Inflammatory macrophage (primary cell): Measurements from ENCODE around the gene NFRKB.

Experiments used
- DNase-seq, 2 donors: peaks; one replicate each; pipeline ENCODE4 v3.0.0-alpha.2; 2020 to 2022
- total RNA-seq, 18 experiments: gene quantifications; one replicate each; lab custom pipeline; 2026; ENCODE audit warnings: mixed read lengths in 6 of 18, inconsistent platforms in 2 of 18; lab: John Stamatoyannopoulos, UW

NFRKB gene
- total RNA-seq = 12.4 to 58.7 (median 39.7) reads per million in 18 experiments

GRCh38 chr11:129895126-129896041 is at the start of gene NFRKB:
Gene NFRKB (minus strand): TSS chr11:129895578. CDS start chr11:129892849, 2,729 bp downstream.
- peak; percentile 75 to 81 for DNase-seq

DNA sequence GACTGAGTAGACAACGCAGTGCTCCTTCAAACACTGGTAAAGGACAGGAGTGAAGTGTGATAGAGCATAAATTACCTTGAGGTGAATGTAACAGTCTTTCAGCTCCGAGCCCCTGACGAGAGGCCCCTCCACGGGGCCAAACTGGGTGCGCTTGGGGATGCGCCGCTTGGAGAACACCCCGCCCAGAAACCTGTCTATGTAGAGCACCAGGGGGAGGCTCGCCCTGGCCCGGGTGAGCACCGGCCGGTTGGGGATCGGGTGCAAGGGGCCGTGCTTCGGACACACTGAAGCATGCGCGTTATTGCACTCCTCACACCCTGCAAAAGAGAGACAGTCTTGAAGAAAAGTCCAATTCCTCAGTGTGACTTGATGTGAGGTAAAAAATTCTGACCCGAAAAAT is 49.3 kb upstream of the NFRKB start:
- no peak for DNase-seq

DNA sequence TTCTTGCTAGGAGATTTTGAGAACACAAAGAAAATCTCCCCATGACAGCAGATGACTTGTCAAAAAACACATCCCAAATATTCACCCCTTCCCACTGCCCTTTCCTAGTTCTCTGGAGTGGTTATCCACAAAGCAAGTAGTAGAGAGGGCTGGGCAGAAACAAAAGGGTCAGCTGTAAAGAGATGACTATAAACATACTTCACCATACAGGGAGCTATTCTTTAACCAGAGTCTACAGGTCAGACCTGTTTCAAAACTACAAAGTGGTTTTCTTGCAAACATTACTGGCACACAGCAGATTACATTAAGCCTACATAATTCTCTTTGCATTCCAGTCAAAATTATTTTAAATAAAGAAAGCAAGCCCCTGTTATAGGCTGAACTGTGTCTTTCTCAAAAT is 47.7 kb upstream of the NFRKB start:
- DNase-seq = no peak

DNA sequence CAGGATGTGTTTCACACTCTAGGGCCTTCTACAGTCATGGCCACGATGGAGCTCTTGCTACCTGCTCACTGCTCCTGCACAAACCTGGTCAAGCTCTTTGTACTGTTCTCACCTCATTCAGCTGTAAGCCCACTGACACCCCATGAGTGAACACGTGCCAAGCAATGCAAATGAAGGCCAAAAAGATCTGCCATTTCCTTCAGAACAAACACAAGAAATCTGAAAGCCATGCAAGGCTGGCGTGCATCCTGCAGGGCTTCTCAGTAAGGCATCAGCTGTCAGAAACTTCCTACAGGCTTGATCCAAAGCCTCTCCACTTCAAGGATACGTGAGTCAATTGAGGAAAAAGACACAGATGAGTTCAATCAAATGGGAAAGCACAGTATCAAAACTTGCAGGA is 44.1 kb upstream of the NFRKB start:
- DNase-seq = no peak

GRCh38 chr11:129938764-129939163 is 43.4 kb upstream of the NFRKB start:
- DNase-seq = no peak

GRCh38 chr11:129937592-129938238 is 42.3 kb upstream of the NFRKB start:
- DNase-seq = no peak

- DNase-seq = no peak
Observed at GRCh38 chr11:129935723-129936122, 40.3 kb upstream of the NFRKB start.

- DNase-seq = no peak
Observed at GRCh38 chr11:129933891-129934290, 38.5 kb upstream of the NFRKB start.

- no peak for DNase-seq
Observed at GRCh38 chr11:129933262-129933661, 37.9 kb upstream of the NFRKB start.

DNA sequence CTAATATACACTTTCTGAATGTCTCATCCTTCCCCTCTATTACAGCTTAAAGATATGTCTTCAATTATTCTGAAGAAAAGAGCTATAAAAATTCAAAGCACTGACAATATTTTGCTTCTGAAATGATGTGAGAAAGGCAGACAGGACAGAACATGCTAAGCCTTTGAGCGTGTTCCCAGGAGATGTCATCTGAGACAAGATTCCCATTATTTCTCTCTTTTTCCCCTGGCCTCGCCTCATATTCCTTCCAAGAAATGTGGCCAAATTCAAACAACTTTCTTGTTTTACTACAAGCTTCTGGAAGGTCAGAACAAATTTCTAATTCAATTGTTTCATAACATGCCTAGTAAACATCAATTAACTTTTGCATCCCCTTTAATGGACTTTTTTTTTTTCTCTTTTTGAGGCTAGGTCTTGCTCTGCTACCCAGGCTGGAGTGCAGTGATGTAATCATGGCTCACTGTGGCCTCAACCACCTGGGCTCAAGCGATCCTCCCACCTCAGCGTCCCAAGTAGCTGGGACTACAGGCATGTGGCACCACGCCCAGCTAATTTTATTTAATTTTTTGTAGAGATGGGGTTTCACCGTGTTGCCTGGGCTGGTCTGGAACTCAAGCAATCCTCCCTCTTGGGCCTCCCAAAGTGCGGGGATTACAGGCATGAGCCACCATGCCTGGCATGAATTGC is 37.1 kb upstream of the NFRKB start:
- DNase-seq = no peak

- DNase-seq = peak; percentile 69 to 90
Observed at GRCh38 chr11:129930743-129931142, 35.4 kb upstream of the NFRKB start.

- peak; percentile 25 to 44 for DNase-seq
Observed at GRCh38 chr11:129930296-129930695, 34.9 kb upstream of the NFRKB start.

- peak; percentile 26 to 78 for DNase-seq
Observed at GRCh38 chr11:129929721-129930120, 34.3 kb upstream of the NFRKB start.

- DNase-seq = no peak
Observed at GRCh38 chr11:129928923-129929692, 33.7 kb upstream of the NFRKB start.

DNA sequence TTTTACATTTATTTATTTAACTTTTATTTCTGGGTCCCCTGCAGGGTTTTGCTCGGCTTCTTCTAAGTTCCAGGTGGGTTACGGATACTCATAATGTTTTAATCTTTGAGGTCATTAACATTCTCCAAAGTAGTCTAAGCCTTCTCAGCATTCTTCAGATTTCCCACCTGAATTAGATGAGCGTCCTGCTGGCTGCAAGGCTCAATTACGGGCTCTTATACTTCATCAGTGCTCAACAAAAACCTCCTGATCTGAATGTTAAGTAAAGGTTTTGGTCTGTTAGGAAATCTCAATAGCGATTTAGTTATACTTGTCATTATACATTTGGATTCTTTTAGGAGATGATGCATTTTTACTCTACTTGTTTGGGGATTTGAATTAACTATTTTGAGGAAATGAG is 27.3 kb upstream of the NFRKB start:
- DNase-seq = no peak

GRCh38 chr11:129918361-129918760 is 23.0 kb upstream of the NFRKB start:
- DNase-seq = no peak

- DNase-seq = no peak
Observed at GRCh38 chr11:129917231-129917630, 21.9 kb upstream of the NFRKB start.

DNA sequence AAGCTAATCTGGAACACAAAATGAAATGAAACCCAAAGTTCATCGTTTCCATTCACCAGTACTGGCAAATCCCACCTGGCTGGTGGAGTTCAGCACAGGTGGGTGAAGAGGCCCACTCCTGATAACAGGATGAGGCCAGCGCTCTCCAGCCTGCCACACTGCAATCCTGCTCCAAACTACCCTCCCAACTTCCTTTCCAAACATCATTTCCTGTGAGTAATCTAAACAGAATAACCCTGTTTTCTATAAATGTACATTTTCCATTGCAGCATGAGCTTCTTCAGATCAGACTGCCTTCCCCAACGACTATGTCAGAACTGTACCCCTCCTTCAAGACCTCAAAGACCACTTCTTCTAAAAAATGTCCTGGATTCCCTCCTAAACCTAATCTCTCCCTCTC is 15.9 kb upstream of the NFRKB start:
- DNase-seq = no peak

DNA sequence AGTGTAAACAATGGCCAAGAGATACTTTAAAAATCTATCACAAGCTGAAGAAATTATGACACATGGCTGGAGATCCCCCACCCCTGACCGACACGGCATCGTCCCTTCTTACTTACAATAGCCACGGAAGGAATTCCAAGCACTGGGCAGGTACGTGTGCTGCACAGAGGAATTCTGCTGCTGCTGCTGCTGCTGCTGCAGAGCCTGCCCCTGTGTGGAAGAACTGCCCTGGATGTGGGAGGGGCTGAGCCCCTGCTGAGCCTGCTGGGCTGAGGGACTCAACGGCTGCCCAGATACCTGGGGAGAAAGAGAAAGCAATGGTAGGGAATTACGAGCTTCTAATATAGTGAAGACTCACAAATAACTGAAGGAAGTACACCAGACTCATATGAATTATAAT is 15.0 kb upstream of the NFRKB start:
- DNase-seq = no peak

- no peak for DNase-seq
Observed at GRCh38 chr11:129905402-129905801, 10.0 kb upstream of the NFRKB start.

DNA sequence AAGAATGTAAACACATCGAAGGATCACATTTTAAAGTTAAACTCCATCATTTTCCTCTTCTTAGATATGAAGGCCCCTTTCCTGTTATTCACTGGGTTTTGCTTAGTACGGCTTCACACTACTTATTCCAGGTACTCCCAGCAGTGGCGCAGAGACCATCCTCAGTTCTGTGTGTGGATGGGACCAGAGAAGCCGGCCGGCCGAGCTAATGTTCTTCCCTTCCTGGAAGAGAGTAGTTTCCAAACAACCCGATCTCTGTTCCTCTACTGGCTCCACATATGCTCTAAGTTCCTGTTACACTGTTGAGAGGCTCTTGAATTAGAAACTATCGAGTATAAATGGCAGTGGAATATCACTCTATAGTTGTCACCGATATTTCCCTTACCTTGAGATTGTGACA is 684 bp upstream of the NFRKB start:
- DNase-seq = peak; percentile 62 to 63
